HG03469 (cell line): ENCODE data around the gene TMEM163.
"Not testable (repeated sequence)": the region's sequence is repeated elsewhere in the genome, so short reads cannot be mapped to it uniquely, and the experiment has no call there.

Experiments used
- ATAC-seq: cut with Tn5 transposase; IDR thresholded peaks from one replicate; pipeline ENCODE4 v1.9.1; 2021; ENCODE audit warnings: mild to moderate bottlenecking, moderate library complexity, moderate number of reproducible peaks; ENCODE audit not compliant: unreplicated experiment

The TMEM163 gene

GRCh38 chr2:134667081-134667480 lies 51.7 kb downstream of the TMEM163 start:
- no peak for ATAC-seq

- no peak for ATAC-seq
Measured at GRCh38 chr2:134665727-134666506, 52.9 kb downstream of the TMEM163 start.

GRCh38 chr2:134663451-134664450 lies 55.0 kb downstream of the TMEM163 start:
- no peak for ATAC-seq

- ATAC-seq: no peak
Measured at GRCh38 chr2:134662751-134663150, 56.0 kb downstream of the TMEM163 start.

- ATAC-seq: no peak
Measured at GRCh38 chr2:134660626-134661402, 58.0 kb downstream of the TMEM163 start.

GRCh38 chr2:134659724-134660123 lies 59.1 kb downstream of the TMEM163 start:
- no peak for ATAC-seq

GRCh38 chr2:134657650-134658250 lies 61.0 kb downstream of the TMEM163 start:
- no peak for ATAC-seq

GRCh38 chr2:134656391-134656790 lies 62.4 kb downstream of the TMEM163 start:
- not testable (repeated sequence) for ATAC-seq

GRCh38 chr2:134648586-134648985 lies 70.2 kb downstream of the TMEM163 start:
- no peak for ATAC-seq

- no peak for ATAC-seq
Measured at GRCh38 chr2:134647607-134648256, 71.1 kb downstream of the TMEM163 start.

GRCh38 chr2:134642938-134643337 lies 75.9 kb downstream of the TMEM163 start:
- no peak for ATAC-seq

- ATAC-seq: no peak
Measured at GRCh38 chr2:134640494-134640893, 78.3 kb downstream of the TMEM163 start.

GRCh38 chr2:134639265-134639664 lies 79.5 kb downstream of the TMEM163 start:
- ATAC-seq: no peak

GRCh38 chr2:134636714-134637113 lies 82.1 kb downstream of the TMEM163 start:
- ATAC-seq: no peak

- ATAC-seq: no peak
Measured at GRCh38 chr2:134634054-134634753, 84.6 kb downstream of the TMEM163 start.

- no peak for ATAC-seq
Measured at GRCh38 chr2:134630504-134631159, 88.2 kb downstream of the TMEM163 start.

- no peak for ATAC-seq
Measured at GRCh38 chr2:134628453-134628852, 90.3 kb downstream of the TMEM163 start.

GRCh38 chr2:134626781-134627180 lies 92.0 kb downstream of the TMEM163 start:
- ATAC-seq: no peak

GRCh38 chr2:134625311-134625710 lies 93.5 kb downstream of the TMEM163 start:
- no peak for ATAC-seq
